ENCODE data around the gene TIMM22.

The TIMM22 gene

GRCh38 chr17:1050996-1051925 is 54.3 kb downstream of the TIMM22 start:
- ATAC-seq = no peak
- TF ChIP-seq SNAI2 (CRISPR knock-in tag; IDR thresholded peaks at IDR 0.05) (no peak), PATZ1 (CRISPR knock-in tag; IDR thresholded peaks at IDR 0.05; ENCODE audit: borderline replicate concordance) (no peak), ZNF8 (CRISPR knock-in tag; IDR thresholded peaks at IDR 0.05) (no peak), PPARA (CRISPR knock-in tag; IDR thresholded peaks at IDR 0.05; ENCODE audit: borderline replicate concordance) (no peak)
